GM18507 (cell line): ENCODE measurements around the gene CTIF.

Experiments used
- DNase-seq: peaks from one replicate; pipeline ENCODE4 v3.0.0; 2011; ENCODE audit warnings: low read depth; ENCODE audit not compliant: insufficient read length; ENCODE audit errors: extremely low spot score
- FAIRE-seq: peaks from 2 replicates; lab custom pipeline; 2011; peaks lifted over from hg19 to GRCh38; lab: Jason Lieb, UNC

The CTIF gene

DNA sequence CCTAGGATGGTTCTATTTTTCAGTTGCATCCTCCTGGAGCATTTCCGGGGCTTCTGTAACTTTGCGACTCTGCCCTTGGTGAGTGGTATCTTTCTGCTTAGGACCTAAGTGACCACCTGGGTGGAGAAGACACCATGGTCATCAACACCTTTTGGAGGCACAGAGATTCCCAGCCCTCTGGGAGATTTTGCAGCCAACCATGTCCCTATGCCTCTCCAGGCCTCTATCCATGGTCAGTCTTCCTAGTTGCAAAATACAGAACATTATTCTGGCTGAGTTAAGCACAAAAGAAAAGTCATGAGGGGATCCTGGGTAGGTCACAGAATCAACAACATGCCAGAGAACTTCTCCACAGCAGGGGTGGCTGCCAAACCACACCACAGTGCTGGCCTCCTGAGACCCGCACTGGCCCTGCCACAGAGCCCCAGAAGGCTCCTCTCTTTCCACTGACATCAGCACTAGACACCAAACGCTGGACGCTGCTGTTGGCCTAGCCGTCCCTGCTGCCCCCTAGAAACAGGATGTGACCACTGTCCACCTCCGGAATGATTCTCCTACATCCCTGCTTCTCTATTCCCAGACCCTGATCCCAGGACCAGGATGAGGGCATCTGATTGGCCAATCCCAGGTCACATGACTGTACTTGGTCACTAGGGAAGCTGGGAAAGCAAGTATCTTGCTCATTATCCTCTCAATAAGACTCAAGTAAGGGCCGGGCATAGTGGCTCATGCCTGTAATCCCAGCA is 364.2 kb downstream of the CTIF start:
- FAIRE-seq (no peak), DNase-seq (no peak)

DNA sequence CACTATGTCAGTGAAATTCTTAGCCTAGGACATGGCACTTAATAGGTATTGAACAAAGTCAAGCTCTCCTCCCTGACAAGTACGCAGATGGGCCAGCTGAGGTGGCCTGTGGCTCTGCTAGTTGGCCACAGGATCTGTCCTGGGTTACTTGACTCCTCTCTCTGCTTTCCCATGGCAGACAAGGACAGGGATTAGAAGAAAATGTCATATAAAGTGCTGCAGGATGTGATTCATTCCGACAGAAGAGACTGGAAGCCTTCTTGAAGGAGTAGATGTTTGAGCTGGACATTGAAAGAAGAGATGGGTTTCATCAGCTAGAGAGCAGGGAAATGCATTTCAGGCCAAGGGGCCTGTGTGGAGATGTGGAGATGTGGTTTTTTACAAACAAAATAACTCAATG is 365.3 kb downstream of the CTIF start:
- FAIRE-seq (no peak), DNase-seq (no peak)

DNA sequence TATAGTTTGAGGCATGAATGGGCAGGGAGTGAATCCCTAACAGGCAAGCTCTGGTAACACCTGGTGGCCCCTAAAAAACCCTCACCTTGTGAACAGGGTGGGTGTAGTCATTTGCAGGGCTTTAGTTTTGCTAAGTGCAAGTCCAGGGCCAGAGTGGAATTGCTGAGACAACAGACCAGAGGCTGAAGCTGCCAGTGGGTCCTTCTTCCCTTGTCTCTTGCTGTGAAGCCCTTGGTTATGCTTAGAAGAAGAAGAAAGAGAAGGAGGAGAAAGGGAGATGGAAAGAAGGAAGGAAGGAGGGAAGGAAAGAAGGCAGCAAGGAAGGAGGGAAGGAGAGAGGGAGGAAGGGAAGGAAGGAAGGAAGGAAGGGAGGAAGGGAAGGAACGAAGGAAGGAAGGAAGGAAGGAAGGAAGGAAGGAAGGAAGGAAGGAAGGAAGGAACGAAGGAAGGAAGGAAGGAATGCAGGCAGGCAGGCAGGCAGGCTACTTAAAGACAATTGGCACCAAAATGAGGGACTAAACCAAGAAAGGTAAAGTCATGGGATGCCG is 366.1 kb downstream of the CTIF start:
- DNase-seq, result no peak
- FAIRE-seq, result no peak

- DNase-seq, result no peak
- no peak for FAIRE-seq
Observed at GRCh38 chr18:48905513-48905912, 366.7 kb downstream of the CTIF start.

GRCh38 chr18:48908916-48909315 is 370.1 kb downstream of the CTIF start:
- DNase-seq, result no peak

GRCh38 chr18:48909721-48910120 is 370.9 kb downstream of the CTIF start:
- FAIRE-seq, result no peak
- DNase-seq, result no peak

More at GRCh38 chr18:48908916-48909315, 370.1 kb downstream of the CTIF start:
- FAIRE-seq, result no peak

DNA sequence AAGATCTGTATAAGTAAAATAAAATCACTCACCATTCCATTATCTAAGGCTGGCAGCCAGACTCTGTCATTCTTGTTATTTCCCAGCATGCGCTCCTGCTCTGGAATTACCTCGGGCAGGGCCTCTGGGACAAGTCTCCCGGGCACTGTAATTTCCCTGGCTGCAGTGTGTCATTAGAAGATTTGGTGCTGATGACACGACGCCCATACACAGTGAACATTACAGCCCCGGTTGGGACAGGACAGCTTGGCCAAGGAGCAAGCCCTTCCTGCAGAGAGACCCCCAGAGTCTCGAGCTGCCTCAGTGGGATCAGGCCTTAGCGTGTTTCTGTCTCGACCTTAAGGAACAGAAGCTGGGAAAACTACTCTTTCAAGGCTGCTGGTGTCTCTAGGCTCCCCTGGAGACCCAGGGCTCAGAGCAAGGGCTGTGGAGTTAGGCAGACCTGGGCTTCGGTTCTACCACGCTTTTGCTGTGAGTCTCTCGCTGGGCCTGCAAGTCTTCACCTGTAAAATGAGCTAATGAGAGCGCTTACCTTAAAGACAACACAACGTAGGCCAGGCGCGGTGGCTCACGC is 372.2 kb downstream of the CTIF start:
- DNase-seq, result no peak
- FAIRE-seq, result no peak
